Neural progenitor cell (in vitro differentiated cells): ENCODE measurements around the gene LANCL1. TPM values are rescaled to one million over a fixed set of nuclear protein-coding genes. Genes with fewer than 3 reads are reported as not detected.

Experiments used
- DNase-seq: peaks from one replicate; pipeline ENCODE4 v3.0.0-alpha.2; 2016; ENCODE audit warnings: low spot score
- H2AFZ ChIP-seq: fragments of 200-600 bp; sonication (generic); replicated peaks from 2 replicates; pipeline ENCODE4 v1.6.1; 2016; ENCODE audit warnings: antibody characterized with exemption
- H3F3A ChIP-seq: fragments of 200-600 bp; sonication (generic); 2 replicates; pipeline ENCODE4 v1.6.1; 2016; ENCODE audit warnings: antibody characterized with exemption, low read depth
- H3K27ac ChIP-seq: fragments of 200-600 bp; sonication (generic); 2 replicates; pipeline ENCODE4 v1.5.1; 2016; ENCODE audit warnings: mild to moderate bottlenecking
- H3K27me3 ChIP-seq: fragments of 200-600 bp; sonication (generic); 2 replicates; pipeline ENCODE4 v1.6.1; 2016; ENCODE audit warnings: mild to moderate bottlenecking, moderate library complexity
- H3K36me3 ChIP-seq: fragments of 200-600 bp; sonication (generic); 2 replicates; pipeline ENCODE4 v1.5.1; 2016
- H3K4me1 ChIP-seq: fragments of 200-600 bp; sonication (generic); 2 replicates; pipeline ENCODE4 v1.6.1; 2016; ENCODE audit warnings: mixed run types
- H3K4me2 ChIP-seq: fragments of 200-600 bp; sonication (generic); 2 replicates; pipeline ENCODE4 v1.6.1; 2016
- H3K4me3 ChIP-seq: fragments of 200-600 bp; sonication (generic); 2 replicates; pipeline ENCODE4 v1.5.1; 2016
- H3K79me2 ChIP-seq: fragments of 200-600 bp; sonication (generic); 2 replicates; pipeline ENCODE4 v1.6.1; 2016; ENCODE audit warnings: low read depth
- H3K9ac ChIP-seq: fragments of 200-600 bp; sonication (generic); 2 replicates; pipeline ENCODE4 v1.6.1; 2016
- H3K9me3 ChIP-seq: fragments of 200-600 bp; sonication (generic); 2 replicates; pipeline ENCODE4 v1.5.1; 2016; ENCODE audit warnings: low read depth
- H4K20me1 ChIP-seq: fragments of 200-600 bp; sonication (generic); 2 replicates; pipeline ENCODE4 v1.6.1; 2016; ENCODE audit warnings: low read depth
- H3K27ac Mint-ChIP-seq: 3 replicates; pipeline ENCODE4 v1.8.0; 2021; ENCODE audit warnings: mixed read lengths
- H3K27me3 Mint-ChIP-seq: 2 replicates; pipeline ENCODE4 v1.8.0; 2022; ENCODE audit warnings: low read depth, mild to moderate bottlenecking, inconsistent platforms, moderate library complexity, mixed read lengths; ENCODE audit not compliant: insufficient read depth
- H3K36me3 Mint-ChIP-seq: 3 replicates; pipeline ENCODE4 v1.8.0; 2021; ENCODE audit warnings: mixed read lengths
- H3K4me1 Mint-ChIP-seq: 3 replicates; pipeline ENCODE4 v1.8.0; 2021; ENCODE audit warnings: mixed read lengths
- H3K4me3 Mint-ChIP-seq: 3 replicates; pipeline ENCODE4 v1.8.0; 2021; ENCODE audit warnings: mild to moderate bottlenecking, moderate library complexity, mixed read lengths
- H3K9me3 Mint-ChIP-seq: 3 replicates; pipeline ENCODE4 v1.8.0; 2020; ENCODE audit warnings: mixed read lengths
- EZH2 ChIP-seq: fragments of 200-600 bp; sonication (generic); IDR thresholded peaks from 2 replicates; pipeline ENCODE4 v1.6.1; 2017; ENCODE audit warnings: antibody characterized with exemption, mild to moderate bottlenecking, moderate library complexity
- EZH2phosphoT487 ChIP-seq: fragments of 200-600 bp; sonication (generic); IDR thresholded peaks from 2 replicates; pipeline ENCODE4 v1.6.1; 2017; ENCODE audit warnings: antibody characterized with exemption
- total RNA-seq: library from RNA; depleted of rRNA; stranded (reverse); fragments of >200 nt; gene quantifications from 2 replicates; pipeline ENCODE4 v1.2.3, GENCODE V29; 2015; ENCODE audit warnings: low replicate concordance
- TF ChIP-seq, protein P1 (sequence below): fragments of 200-600 bp; sonication (generic); IDR thresholded peaks from 2 replicates; pipeline ENCODE4 v1.5.1; 2017; ENCODE audit warnings: antibody characterized with exemption, mild to moderate bottlenecking

The LANCL1 gene
- total RNA-seq, 1 donor from 2014 or later: 122 TPM

DNA sequence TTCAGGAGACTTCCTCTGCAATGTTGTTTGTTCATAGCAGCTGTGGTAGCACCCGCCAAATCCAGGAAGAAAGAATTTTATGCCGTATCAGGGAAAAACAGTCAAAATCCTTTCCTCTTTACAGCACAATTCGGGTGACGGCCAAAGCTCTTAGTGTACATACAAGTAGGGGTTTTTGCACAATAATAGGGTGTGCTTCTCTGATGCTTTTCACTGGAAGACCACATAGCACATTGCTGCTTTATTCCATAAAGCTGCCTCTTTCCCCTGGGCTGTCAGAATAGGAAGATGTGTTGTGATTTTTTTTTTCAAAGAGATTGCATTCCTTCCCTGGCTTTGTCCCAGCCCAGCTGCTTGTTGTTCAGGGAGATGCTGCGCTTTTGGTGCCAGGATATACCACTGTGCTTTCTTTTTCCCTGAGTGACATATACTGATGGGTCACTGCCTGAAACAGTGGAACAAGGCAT is 27.2 kb upstream of the LANCL1 start:
- Histone ChIP-seq H3K4me2 (peak overlapping the region; percentile 11), H3K4me1 (no peaks in the 10 kb centered on the region), H3K27ac (no peak overlapping the region), H3F3A (no peaks in the 10 kb centered on the region), H3K36me3 (no peaks in the 10 kb centered on the region), H2AFZ (no peak overlapping the region), H3K79me2 (no peaks in the 10 kb centered on the region), H3K9me3 (no peaks in the 10 kb centered on the region), H3K9ac (no peak overlapping the region), H4K20me1 (no peaks in the 10 kb centered on the region), H3K27me3 (no peaks in the 10 kb centered on the region), H3K4me3 (no peak overlapping the region)
- peaks cover 36% of the 10 kb centered on the region for H3K9me3 Mint-ChIP-seq
- H3K27ac Mint-ChIP-seq: no peak overlapping the region
- H3K36me3 Mint-ChIP-seq: peaks cover 23% of the 10 kb centered on the region
- H3K4me3 Mint-ChIP-seq: no peak overlapping the region
- peak; percentile 34 for DNase-seq
- peaks cover 4% of the 10 kb centered on the region for H3K4me1 Mint-ChIP-seq
- TF ChIP-seq, protein P1, sequence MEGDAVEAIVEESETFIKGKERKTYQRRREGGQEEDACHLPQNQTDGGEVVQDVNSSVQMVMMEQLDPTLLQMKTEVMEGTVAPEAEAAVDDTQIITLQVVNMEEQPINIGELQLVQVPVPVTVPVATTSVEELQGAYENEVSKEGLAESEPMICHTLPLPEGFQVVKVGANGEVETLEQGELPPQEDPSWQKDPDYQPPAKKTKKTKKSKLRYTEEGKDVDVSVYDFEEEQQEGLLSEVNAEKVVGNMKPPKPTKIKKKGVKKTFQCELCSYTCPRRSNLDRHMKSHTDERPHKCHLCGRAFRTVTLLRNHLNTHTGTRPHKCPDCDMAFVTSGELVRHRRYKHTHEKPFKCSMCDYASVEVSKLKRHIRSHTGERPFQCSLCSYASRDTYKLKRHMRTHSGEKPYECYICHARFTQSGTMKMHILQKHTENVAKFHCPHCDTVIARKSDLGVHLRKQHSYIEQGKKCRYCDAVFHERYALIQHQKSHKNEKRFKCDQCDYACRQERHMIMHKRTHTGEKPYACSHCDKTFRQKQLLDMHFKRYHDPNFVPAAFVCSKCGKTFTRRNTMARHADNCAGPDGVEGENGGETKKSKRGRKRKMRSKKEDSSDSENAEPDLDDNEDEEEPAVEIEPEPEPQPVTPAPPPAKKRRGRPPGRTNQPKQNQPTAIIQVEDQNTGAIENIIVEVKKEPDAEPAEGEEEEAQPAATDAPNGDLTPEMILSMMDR: no peak
- TF ChIP-seq EZH2phosphoT487 (no peak), EZH2 (no peak)
- H3K27me3 Mint-ChIP-seq: peaks cover 7% of the 10 kb centered on the region

DNA sequence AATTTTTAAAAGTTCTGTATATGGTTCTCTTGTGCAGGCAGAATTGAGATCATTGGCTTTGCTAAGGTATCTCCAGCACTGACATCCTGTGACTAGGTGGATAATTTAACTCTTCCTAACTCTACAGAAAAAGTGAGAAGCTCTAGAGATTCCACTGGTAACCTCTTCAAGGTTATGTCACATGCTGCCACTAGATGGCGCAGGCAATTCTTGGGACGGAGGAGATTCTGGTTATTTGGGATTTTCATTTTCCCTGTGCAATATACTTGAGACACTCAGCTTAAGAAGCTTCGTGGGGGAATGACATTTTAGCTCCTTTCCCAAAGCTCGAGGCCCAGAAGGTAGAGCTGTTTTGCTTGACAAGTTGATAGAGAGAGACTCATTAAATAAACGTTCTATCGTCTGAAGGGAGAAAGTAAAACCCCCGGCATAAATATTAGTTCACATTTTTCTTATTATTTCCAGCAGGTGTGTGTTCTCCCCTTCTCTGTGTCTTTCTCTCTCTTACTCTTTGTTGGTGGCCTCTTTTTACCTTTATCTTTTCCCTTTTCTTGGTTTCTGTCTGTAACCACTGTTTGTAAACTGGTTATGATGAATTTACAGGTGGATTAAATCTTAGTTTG is 26.6 kb upstream of the LANCL1 start:
- Histone ChIP-seq H3K27me3 (no peaks in the 10 kb centered on the region), H2AFZ (no peak overlapping the region), H3K4me1 (no peaks in the 10 kb centered on the region), H3K36me3 (no peaks in the 10 kb centered on the region), H3K9me3 (no peaks in the 10 kb centered on the region), H3K27ac (no peak overlapping the region), H3K4me3 (no peak overlapping the region), H4K20me1 (no peaks in the 10 kb centered on the region), H3F3A (no peaks in the 10 kb centered on the region), H3K4me2 (peak overlapping the region; percentile 11), H3K79me2 (no peaks in the 10 kb centered on the region), H3K9ac (no peak overlapping the region)
- peak; percentile 57 for DNase-seq
- Mint-ChIP-seq H3K27ac (no peak overlapping the region), H3K36me3 (peaks cover 23% of the 10 kb centered on the region), H3K27me3 (peaks cover 9% of the 10 kb centered on the region), H3K4me1 (peaks cover 4% of the 10 kb centered on the region), H3K4me3 (no peak overlapping the region), H3K9me3 (peaks cover 36% of the 10 kb centered on the region)
- TF ChIP-seq, protein P1: peak; percentile 92
- TF ChIP-seq EZH2 (no peak), EZH2phosphoT487 (no peak)

DNA sequence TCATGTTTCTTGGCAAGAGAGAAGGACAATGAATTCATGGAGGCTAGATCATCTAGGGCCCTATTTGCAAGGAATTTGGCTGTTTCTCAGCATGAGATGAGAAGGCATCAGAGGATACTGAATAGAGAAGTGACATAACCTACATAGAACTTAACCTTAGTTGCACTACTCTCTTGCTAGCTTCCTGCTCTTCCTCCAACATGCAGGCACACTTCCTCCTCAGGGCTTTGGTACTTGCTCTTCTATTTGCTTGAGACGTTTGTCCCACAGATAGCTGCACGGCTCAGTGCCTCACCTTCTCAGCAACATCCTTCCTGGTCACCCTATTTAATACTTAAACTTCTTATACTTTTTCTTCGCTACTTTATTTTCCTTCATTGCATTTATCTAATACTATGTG is 20.0 kb upstream of the LANCL1 start:
- H4K20me1 ChIP-seq: no peaks in the 10 kb centered on the region
- H3K4me3 ChIP-seq: no peak overlapping the region
- no peak overlapping the region for H3K27ac Mint-ChIP-seq
- peaks cover 18% of the 10 kb centered on the region for H3K9me3 Mint-ChIP-seq
- TF ChIP-seq EZH2: no peak
- TF ChIP-seq EZH2phosphoT487: no peak
- H3K4me2 ChIP-seq: no peak overlapping the region
- H3K27ac ChIP-seq: no peak overlapping the region
- H3K9me3 ChIP-seq: no peaks in the 10 kb centered on the region
- H3K27me3 ChIP-seq: no peaks in the 10 kb centered on the region
- no peaks in the 10 kb centered on the region for H3K4me1 Mint-ChIP-seq
- H3K9ac ChIP-seq: no peak overlapping the region
- H3K4me1 ChIP-seq: no peaks in the 10 kb centered on the region
- H3K27me3 Mint-ChIP-seq: peaks cover 7% of the 10 kb centered on the region
- H3K36me3 ChIP-seq: no peaks in the 10 kb centered on the region
- no peaks in the 10 kb centered on the region for H3K79me2 ChIP-seq
- DNase-seq: no peak
- peaks cover 10% of the 10 kb centered on the region for H3K36me3 Mint-ChIP-seq
- no peak overlapping the region for H3K4me3 Mint-ChIP-seq
- no peak overlapping the region for H2AFZ ChIP-seq
- no peaks in the 10 kb centered on the region for H3F3A ChIP-seq

DNA sequence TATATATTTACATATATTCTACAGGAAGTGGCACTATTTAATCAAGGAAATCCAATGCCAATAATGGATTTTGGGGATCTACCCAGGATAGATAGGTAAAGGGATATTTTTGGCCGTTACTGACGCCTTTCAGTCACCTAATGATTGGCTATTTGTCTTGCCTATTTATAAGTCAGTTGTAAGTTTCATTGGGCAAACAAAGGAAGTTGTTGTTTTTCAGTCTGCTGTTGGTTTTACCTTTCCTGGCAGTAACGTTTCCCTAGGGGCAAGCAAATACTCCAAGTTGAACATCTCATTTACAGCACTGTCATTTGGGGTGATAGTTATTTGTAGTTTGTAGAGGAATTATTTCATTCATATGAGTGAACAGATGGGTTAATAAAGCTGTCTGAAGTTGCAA is 17.0 kb upstream of the LANCL1 start:
- Mint-ChIP-seq H3K27ac (no peak overlapping the region), H3K4me3 (no peak overlapping the region), H3K36me3 (no peaks in the 10 kb centered on the region), H3K27me3 (no peaks in the 10 kb centered on the region), H3K9me3 (peaks cover under 1% of the 10 kb centered on the region), H3K4me1 (no peaks in the 10 kb centered on the region)
- H3K4me2 ChIP-seq: no peak overlapping the region
- no peaks in the 10 kb centered on the region for H3K27me3 ChIP-seq
- H3K9me3 ChIP-seq: no peaks in the 10 kb centered on the region
- H3F3A ChIP-seq: no peaks in the 10 kb centered on the region
- no peak overlapping the region for H3K4me3 ChIP-seq
- TF ChIP-seq EZH2phosphoT487: no peak
- TF ChIP-seq EZH2: no peak
- no peaks in the 10 kb centered on the region for H4K20me1 ChIP-seq
- no peaks in the 10 kb centered on the region for H3K36me3 ChIP-seq
- no peaks in the 10 kb centered on the region for H3K4me1 ChIP-seq
- H3K27ac ChIP-seq: no peak overlapping the region
- DNase-seq: no peak
- no peak overlapping the region for H3K9ac ChIP-seq
- no peak overlapping the region for H2AFZ ChIP-seq
- no peaks in the 10 kb centered on the region for H3K79me2 ChIP-seq
